WTC11 (cell line): ENCODE measurements around the gene PPP1R14C. TPM values are rescaled to one million over a fixed set of nuclear protein-coding genes. Genes with fewer than 3 reads are reported as not detected.

Experiments used
- ATAC-seq: fragments of 200-7000 bp; cut with Tn5 transposase; 2 replicates; pipeline ENCODE4 v1.10.0; 2021; ENCODE audit warnings: mild to moderate bottlenecking, moderate library complexity
- CTCF ChIA-PET: fragments of 300-600 bp; sonication (Branson Sonifier 250); formaldehyde crosslinking; loops from one replicate; lab custom pipeline; 2021; ENCODE audit warnings: antibody characterized with exemption; lab: Charles Lee
- POLR2A ChIA-PET: fragments of 350-600 bp; sonication (Branson Sonifier 250); formaldehyde crosslinking; loops from one replicate; lab custom pipeline; 2021; ENCODE audit warnings: antibody characterized with exemption; lab: Charles Lee
- DNase-seq: peaks from one replicate; pipeline ENCODE4 v3.0.0; 2021; ENCODE audit warnings: low spot score
- H3K27ac Mint-ChIP-seq: 2 replicates; pipeline ENCODE4 v1.8.0; 2021; ENCODE audit warnings: mixed read lengths
- H3K27me3 Mint-ChIP-seq: 2 replicates; pipeline ENCODE4 v1.8.0; 2021; ENCODE audit warnings: low read depth, mild to moderate bottlenecking, moderate library complexity, mixed read lengths
- H3K36me3 Mint-ChIP-seq: 2 replicates; pipeline ENCODE4 v1.8.0; 2021; ENCODE audit warnings: mixed read lengths
- H3K4me1 Mint-ChIP-seq: 2 replicates; pipeline ENCODE4 v1.8.0; 2022; ENCODE audit warnings: mixed read lengths
- H3K4me3 Mint-ChIP-seq: 2 replicates; pipeline ENCODE4 v1.8.0; 2021; ENCODE audit warnings: mild to moderate bottlenecking, moderate library complexity, mixed read lengths
- H3K9me3 Mint-ChIP-seq: 2 replicates; pipeline ENCODE4 v1.8.0; 2021; ENCODE audit warnings: mixed read lengths
- ATF6 ChIP-seq: sonication (generic); formaldehyde crosslinking; IDR thresholded peaks from 2 replicates; pipeline ENCODE4 v1.8.1; 2023; ENCODE audit warnings: mild to moderate bottlenecking, missing genetic modification reagents
- CBFB ChIP-seq: sonication (generic); formaldehyde crosslinking; IDR thresholded peaks from 2 replicates; pipeline ENCODE4 v1.8.1; 2022; ENCODE audit warnings: mild to moderate bottlenecking, low read depth, missing genetic modification reagents
- CREB1 ChIP-seq: sonication (generic); formaldehyde crosslinking; IDR thresholded peaks from 2 replicates; pipeline ENCODE4 v1.8.0; 2023; ENCODE audit warnings: mild to moderate bottlenecking, missing genetic modification reagents
- CTCF ChIP-seq: fragments of 200-600 bp; IDR thresholded peaks from 2 replicates; pipeline ENCODE4 v1.8.0; 2022; ENCODE audit warnings: antibody characterized with exemption
- ETV6 ChIP-seq: sonication (generic); formaldehyde crosslinking; IDR thresholded peaks from 2 replicates; pipeline ENCODE4 v1.8.1; 2022; ENCODE audit warnings: mild to moderate bottlenecking, missing genetic modification reagents
- FOXJ3 ChIP-seq: sonication (generic); formaldehyde crosslinking; IDR thresholded peaks from 2 replicates; pipeline ENCODE4 v1.9.0; 2021; ENCODE audit warnings: missing genetic modification reagents, mild to moderate bottlenecking, borderline replicate concordance
- GTF2I ChIP-seq: fragments of 250-450 bp; sonication (Bioruptor Pico); conservative IDR thresholded peaks from 2 replicates; pipeline ENCODE4 v1.4.0; 2021; ENCODE audit warnings: mild to moderate bottlenecking
- HMGA2 ChIP-seq: fragments of 250-450 bp; sonication (Bioruptor Pico); IDR thresholded peaks from 2 replicates; pipeline ENCODE4 v1.4.0; 2021; ENCODE audit warnings: mild to moderate bottlenecking, moderate library complexity
- IRF2 ChIP-seq: sonication (generic); formaldehyde crosslinking; IDR thresholded peaks from 2 replicates; pipeline ENCODE4 v1.8.0; 2022; ENCODE audit warnings: low read depth, missing genetic modification reagents, borderline replicate concordance
- KAT7 ChIP-seq: sonication (generic); formaldehyde crosslinking; IDR thresholded peaks from 2 replicates; pipeline ENCODE4 v1.8.1; 2023; ENCODE audit warnings: missing genetic modification reagents, mild to moderate bottlenecking, borderline replicate concordance
- NFATC4 ChIP-seq: fragments of 250-450 bp; sonication (Bioruptor Pico); IDR thresholded peaks from 2 replicates; pipeline ENCODE4 v1.9.0; 2021; ENCODE audit warnings: mild to moderate bottlenecking
- NFE2L1 ChIP-seq: sonication (generic); formaldehyde crosslinking; IDR thresholded peaks from 2 replicates; pipeline ENCODE4 v1.8.1; 2023; ENCODE audit warnings: missing genetic modification reagents
- PRRX2 ChIP-seq: fragments of 250-450 bp; sonication (Bioruptor Pico); IDR thresholded peaks from 2 replicates; pipeline ENCODE4 v1.8.0; 2021; ENCODE audit warnings: mild to moderate bottlenecking
- SMAD4 ChIP-seq: sonication (generic); formaldehyde crosslinking; IDR thresholded peaks from 2 replicates; pipeline ENCODE4 v1.8.0; 2022; ENCODE audit warnings: mild to moderate bottlenecking, missing genetic modification reagents
- TCF7 ChIP-seq: sonication (generic); formaldehyde crosslinking; IDR thresholded peaks from 2 replicates; pipeline ENCODE4 v1.8.0; 2022; ENCODE audit warnings: mild to moderate bottlenecking, low read depth, missing genetic modification reagents, moderate library complexity
- TEAD4 ChIP-seq: sonication (generic); formaldehyde crosslinking; IDR thresholded peaks from 2 replicates; pipeline ENCODE4 v1.8.0; 2022; ENCODE audit warnings: mild to moderate bottlenecking, missing genetic modification reagents
- ZNF121 ChIP-seq: sonication (generic); formaldehyde crosslinking; IDR thresholded peaks from 2 replicates; pipeline ENCODE4 v1.8.0; 2023; ENCODE audit warnings: missing genetic modification reagents
- ZNF423 ChIP-seq: fragments of 250-450 bp; sonication (Bioruptor Pico); IDR thresholded peaks from 2 replicates; pipeline ENCODE4 v2.1.2; 2022; ENCODE audit warnings: mild to moderate bottlenecking, moderate library complexity
- ZNF512 ChIP-seq: sonication (generic); formaldehyde crosslinking; IDR thresholded peaks from 2 replicates; pipeline ENCODE4 v1.8.1; 2022; ENCODE audit warnings: missing genetic modification reagents, borderline replicate concordance
- ZNF671 ChIP-seq: fragments of 250-450 bp; sonication (Bioruptor Pico); IDR thresholded peaks from 2 replicates; pipeline ENCODE4 v1.8.0; 2021; ENCODE audit warnings: mild to moderate bottlenecking
- total RNA-seq: library from RNA; stranded (reverse); gene quantifications from 3 replicates; pipeline ENCODE4 v1.2.3, GENCODE V29; 2021
- TF ChIP-seq, protein P1 (sequence below): fragments of 250-450 bp; sonication (Bioruptor Pico); IDR thresholded peaks from 2 replicates; pipeline ENCODE4 v1.8.0; 2021; ENCODE audit warnings: mild to moderate bottlenecking
- TF ChIP-seq, protein P2 (sequence below): sonication (generic); formaldehyde crosslinking; IDR thresholded peaks from 2 replicates; pipeline ENCODE4 v1.8.1; 2023; ENCODE audit warnings: mild to moderate bottlenecking, missing genetic modification reagents
- TF ChIP-seq, protein P3 (sequence below): fragments of 250-450 bp; sonication (Bioruptor Pico); IDR thresholded peaks from 2 replicates; pipeline ENCODE4 v1.9.0; 2021; ENCODE audit warnings: mild to moderate bottlenecking, borderline replicate concordance

PPP1R14C gene
- total RNA-seq, 1 experiment from 2014 or later: 1.1 TPM

DNA sequence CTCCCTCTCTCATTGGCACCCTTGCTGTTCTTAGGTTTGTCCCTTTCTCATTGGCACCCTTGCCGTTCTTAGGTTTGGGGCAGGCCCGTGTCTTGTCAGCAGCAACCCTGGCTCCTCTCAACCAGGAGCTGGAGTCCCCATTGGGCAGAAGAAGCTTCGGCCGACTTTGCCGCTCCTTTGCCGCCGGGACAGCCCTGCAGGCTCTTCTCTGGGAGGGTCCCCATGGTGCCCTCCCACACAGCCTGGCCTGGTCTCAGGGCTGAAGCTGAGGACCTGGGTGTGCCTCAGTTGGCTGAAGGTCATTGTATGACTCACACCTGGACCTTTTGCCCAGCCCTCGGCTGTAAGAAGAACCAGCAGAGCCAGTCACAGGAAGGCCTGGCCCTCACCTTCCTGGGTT is 59.6 kb downstream of the PPP1R14C start (continued):
- TF ChIP-seq ATF6: no peak
- TF ChIP-seq CTCF: no peak
- no peak for TF ChIP-seq NFE2L1 (CRISPR knock-in tag)
- no peak for TF ChIP-seq GTF2I (CRISPR knock-in tag)
- TF ChIP-seq HMGA2 (CRISPR knock-in tag): no peak
- no peak for TF ChIP-seq FOXJ3 (CRISPR knock-in tag)
- TF ChIP-seq PRRX2: no peak
- no peak for TF ChIP-seq ETV6 (CRISPR knock-in tag)
- TF ChIP-seq ZNF121 (CRISPR knock-in tag): no peak
- no peak for TF ChIP-seq IRF2 (CRISPR knock-in tag)
- no peak for TF ChIP-seq CREB1
- TF ChIP-seq SMAD4 (CRISPR knock-in tag): no peak

GRCh38 chr6:150202934-150203333 is 60.1 kb downstream of the PPP1R14C start:
- ChIA-PET POLR2A (no interaction called here), CTCF (no interaction called here)
- H3K36me3 Mint-ChIP-seq: no peaks in the 10 kb centered on the region
- H3K9me3 Mint-ChIP-seq: no peaks in the 10 kb centered on the region; the same call in 1 of the 2 replicates
- ATAC-seq (no peak), DNase-seq (no peak)
- H3K4me1 Mint-ChIP-seq: peaks cover 6% of the 10 kb centered on the region; the same call in 1 of the 2 replicates
- no peaks in the 10 kb centered on the region for H3K27me3 Mint-ChIP-seq
- no peak overlapping the region for H3K27ac Mint-ChIP-seq
- TF ChIP-seq, protein P1, sequence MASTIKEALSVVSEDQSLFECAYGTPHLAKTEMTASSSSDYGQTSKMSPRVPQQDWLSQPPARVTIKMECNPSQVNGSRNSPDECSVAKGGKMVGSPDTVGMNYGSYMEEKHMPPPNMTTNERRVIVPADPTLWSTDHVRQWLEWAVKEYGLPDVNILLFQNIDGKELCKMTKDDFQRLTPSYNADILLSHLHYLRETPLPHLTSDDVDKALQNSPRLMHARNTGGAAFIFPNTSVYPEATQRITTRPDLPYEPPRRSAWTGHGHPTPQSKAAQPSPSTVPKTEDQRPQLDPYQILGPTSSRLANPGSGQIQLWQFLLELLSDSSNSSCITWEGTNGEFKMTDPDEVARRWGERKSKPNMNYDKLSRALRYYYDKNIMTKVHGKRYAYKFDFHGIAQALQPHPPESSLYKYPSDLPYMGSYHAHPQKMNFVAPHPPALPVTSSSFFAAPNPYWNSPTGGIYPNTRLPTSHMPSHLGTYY: no peak
- TF ChIP-seq TCF7: no peak
- no peak for TF ChIP-seq ZNF671
- no peak for TF ChIP-seq NFATC4 (CRISPR knock-in tag)
- TF ChIP-seq ZNF512: no peak
- TF ChIP-seq KAT7 (CRISPR knock-in tag): no peak
- no peak for TF ChIP-seq ZNF423
- no peak for TF ChIP-seq CBFB (CRISPR knock-in tag)
- TF ChIP-seq TEAD4 (CRISPR knock-in tag): no peak
- no peak for TF ChIP-seq SMAD4 (CRISPR knock-in tag)
- TF ChIP-seq, protein P2, sequence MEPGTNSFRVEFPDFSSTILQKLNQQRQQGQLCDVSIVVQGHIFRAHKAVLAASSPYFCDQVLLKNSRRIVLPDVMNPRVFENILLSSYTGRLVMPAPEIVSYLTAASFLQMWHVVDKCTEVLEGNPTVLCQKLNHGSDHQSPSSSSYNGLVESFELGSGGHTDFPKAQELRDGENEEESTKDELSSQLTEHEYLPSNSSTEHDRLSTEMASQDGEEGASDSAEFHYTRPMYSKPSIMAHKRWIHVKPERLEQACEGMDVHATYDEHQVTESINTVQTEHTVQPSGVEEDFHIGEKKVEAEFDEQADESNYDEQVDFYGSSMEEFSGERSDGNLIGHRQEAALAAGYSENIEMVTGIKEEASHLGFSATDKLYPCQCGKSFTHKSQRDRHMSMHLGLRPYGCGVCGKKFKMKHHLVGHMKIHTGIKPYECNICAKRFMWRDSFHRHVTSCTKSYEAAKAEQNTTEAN (CRISPR knock-in tag): no peak
- TF ChIP-seq, protein P3, sequence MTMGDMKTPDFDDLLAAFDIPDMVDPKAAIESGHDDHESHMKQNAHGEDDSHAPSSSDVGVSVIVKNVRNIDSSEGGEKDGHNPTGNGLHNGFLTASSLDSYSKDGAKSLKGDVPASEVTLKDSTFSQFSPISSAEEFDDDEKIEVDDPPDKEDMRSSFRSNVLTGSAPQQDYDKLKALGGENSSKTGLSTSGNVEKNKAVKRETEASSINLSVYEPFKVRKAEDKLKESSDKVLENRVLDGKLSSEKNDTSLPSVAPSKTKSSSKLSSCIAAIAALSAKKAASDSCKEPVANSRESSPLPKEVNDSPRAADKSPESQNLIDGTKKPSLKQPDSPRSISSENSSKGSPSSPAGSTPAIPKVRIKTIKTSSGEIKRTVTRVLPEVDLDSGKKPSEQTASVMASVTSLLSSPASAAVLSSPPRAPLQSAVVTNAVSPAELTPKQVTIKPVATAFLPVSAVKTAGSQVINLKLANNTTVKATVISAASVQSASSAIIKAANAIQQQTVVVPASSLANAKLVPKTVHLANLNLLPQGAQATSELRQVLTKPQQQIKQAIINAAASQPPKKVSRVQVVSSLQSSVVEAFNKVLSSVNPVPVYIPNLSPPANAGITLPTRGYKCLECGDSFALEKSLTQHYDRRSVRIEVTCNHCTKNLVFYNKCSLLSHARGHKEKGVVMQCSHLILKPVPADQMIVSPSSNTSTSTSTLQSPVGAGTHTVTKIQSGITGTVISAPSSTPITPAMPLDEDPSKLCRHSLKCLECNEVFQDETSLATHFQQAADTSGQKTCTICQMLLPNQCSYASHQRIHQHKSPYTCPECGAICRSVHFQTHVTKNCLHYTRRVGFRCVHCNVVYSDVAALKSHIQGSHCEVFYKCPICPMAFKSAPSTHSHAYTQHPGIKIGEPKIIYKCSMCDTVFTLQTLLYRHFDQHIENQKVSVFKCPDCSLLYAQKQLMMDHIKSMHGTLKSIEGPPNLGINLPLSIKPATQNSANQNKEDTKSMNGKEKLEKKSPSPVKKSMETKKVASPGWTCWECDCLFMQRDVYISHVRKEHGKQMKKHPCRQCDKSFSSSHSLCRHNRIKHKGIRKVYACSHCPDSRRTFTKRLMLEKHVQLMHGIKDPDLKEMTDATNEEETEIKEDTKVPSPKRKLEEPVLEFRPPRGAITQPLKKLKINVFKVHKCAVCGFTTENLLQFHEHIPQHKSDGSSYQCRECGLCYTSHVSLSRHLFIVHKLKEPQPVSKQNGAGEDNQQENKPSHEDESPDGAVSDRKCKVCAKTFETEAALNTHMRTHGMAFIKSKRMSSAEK (CRISPR knock-in tag): no peak
- H3K4me3 Mint-ChIP-seq: no peak overlapping the region
